GM21526 (cell line): ENCODE data around the gene COPZ2.
"Not testable (repeated sequence)": the region's sequence is repeated elsewhere in the genome, so short reads cannot be mapped to it uniquely, and the experiment has no call there.

Experiments used
- ATAC-seq: cut with Tn5 transposase; IDR thresholded peaks from one replicate; pipeline ENCODE4 v1.9.1; 2021; ENCODE audit warnings: moderate library complexity; ENCODE audit not compliant: unreplicated experiment, low FRiP score

Gene COPZ2

GRCh38 chr17:48012151-48012520 lies 25.5 kb downstream of the COPZ2 start:
- ATAC-seq: no peak

- ATAC-seq: no peak
Measured at GRCh38 chr17:48011405-48012150, 26.0 kb downstream of the COPZ2 start.

GRCh38 chr17:48010193-48010592 lies 27.4 kb downstream of the COPZ2 start:
- no peak for ATAC-seq

- ATAC-seq: no peak
Measured at GRCh38 chr17:48006936-48007709, 30.5 kb downstream of the COPZ2 start.

- no peak for ATAC-seq
Measured at GRCh38 chr17:48004983-48005382, 32.6 kb downstream of the COPZ2 start.

- no peak for ATAC-seq
Measured at GRCh38 chr17:48003417-48004151, 34.0 kb downstream of the COPZ2 start.

- no peak for ATAC-seq
Measured at GRCh38 chr17:48002916-48003416, 34.6 kb downstream of the COPZ2 start.

GRCh38 chr17:48002266-48002915 lies 35.2 kb downstream of the COPZ2 start:
- ATAC-seq: no peak

- ATAC-seq: not testable (repeated sequence)
Measured at GRCh38 chr17:48001657-48002056, 35.9 kb downstream of the COPZ2 start.

GRCh38 chr17:48001197-48001596 lies 36.4 kb downstream of the COPZ2 start:
- ATAC-seq: no peak

- ATAC-seq: no peak
Measured at GRCh38 chr17:47999582-47999981, 38.0 kb downstream of the COPZ2 start.

GRCh38 chr17:47998044-47998443 lies 39.6 kb downstream of the COPZ2 start:
- ATAC-seq: no peak

- ATAC-seq: no peak
Measured at GRCh38 chr17:47997586-47997985, 40.0 kb downstream of the COPZ2 start.

- no peak for ATAC-seq
Measured at GRCh38 chr17:47996201-47996600, 41.4 kb downstream of the COPZ2 start.

GRCh38 chr17:47995241-47995935 lies 42.2 kb downstream of the COPZ2 start:
- ATAC-seq: no peak

- ATAC-seq: no peak
Measured at GRCh38 chr17:47994724-47995123, 42.9 kb downstream of the COPZ2 start.

GRCh38 chr17:47993964-47994363 lies 43.6 kb downstream of the COPZ2 start:
- no peak for ATAC-seq

- no peak for ATAC-seq
Measured at GRCh38 chr17:47993031-47993564, 44.5 kb downstream of the COPZ2 start.

- no peak for ATAC-seq
Measured at GRCh38 chr17:47992216-47992615, 45.4 kb downstream of the COPZ2 start.
